Neutrophil (primary cell): ENCODE measurements around the gene SLC22A2.
"Not testable (repeated sequence)": the region's sequence is repeated elsewhere in the genome, so short reads cannot be mapped to it uniquely, and the experiment has no call there.

Source experiments
- H3K27ac ChIP-seq: fragments of 200-600 bp; sonication (generic); 2 replicates; pipeline ENCODE4 v1.5.1; 2016; ENCODE audit warnings: mild to moderate bottlenecking, moderate library complexity
- H3K27me3 ChIP-seq: fragments of 200-600 bp; sonication (generic); 2 replicates; pipeline ENCODE4 v1.6.0; 2016; ENCODE audit warnings: mild to moderate bottlenecking
- H3K36me3 ChIP-seq: fragments of 200-600 bp; sonication (generic); 2 replicates; pipeline ENCODE4 v1.5.1; 2017
- H3K4me1 ChIP-seq, 2 experiments: fragments of 200-600 bp in 1 of 2; sonication (generic) in 1 of 2; 1 replicate in 1 of 2; 2 replicates in 1 of 2; pipeline versions ENCODE4 v1.5.1 to v1.6.1; 2013 to 2016; ENCODE audit warnings: low read depth in 1 of 2, low read length in 1 of 2, mild to moderate bottlenecking in 1 of 2, moderate library complexity in 1 of 2; ENCODE audit not compliant: control insufficient read depth in 1 of 2, insufficient read depth in 1 of 2
- H3K4me3 ChIP-seq, 2 experiments: fragments of 200-600 bp in 1 of 2; sonication (generic) in 1 of 2; 1 replicate in 1 of 2; 2 replicates in 1 of 2; pipeline ENCODE4 v1.5.1; 2013 to 2016; ENCODE audit warnings: low read depth in 1 of 2, low read length in 1 of 2, mild to moderate bottlenecking in 1 of 2, moderate library complexity in 1 of 2
- H3K9me3 ChIP-seq: fragments of 200-600 bp; sonication (generic); 2 replicates; pipeline ENCODE4 v1.5.1; 2016
- TF ChIP-seq, protein P1 (sequence below): fragments of 200-600 bp; sonication (generic); IDR thresholded peaks from 2 replicates; pipeline ENCODE4 v1.5.1; 2016; ENCODE audit warnings: antibody characterized with exemption

SLC22A2 gene

DNA sequence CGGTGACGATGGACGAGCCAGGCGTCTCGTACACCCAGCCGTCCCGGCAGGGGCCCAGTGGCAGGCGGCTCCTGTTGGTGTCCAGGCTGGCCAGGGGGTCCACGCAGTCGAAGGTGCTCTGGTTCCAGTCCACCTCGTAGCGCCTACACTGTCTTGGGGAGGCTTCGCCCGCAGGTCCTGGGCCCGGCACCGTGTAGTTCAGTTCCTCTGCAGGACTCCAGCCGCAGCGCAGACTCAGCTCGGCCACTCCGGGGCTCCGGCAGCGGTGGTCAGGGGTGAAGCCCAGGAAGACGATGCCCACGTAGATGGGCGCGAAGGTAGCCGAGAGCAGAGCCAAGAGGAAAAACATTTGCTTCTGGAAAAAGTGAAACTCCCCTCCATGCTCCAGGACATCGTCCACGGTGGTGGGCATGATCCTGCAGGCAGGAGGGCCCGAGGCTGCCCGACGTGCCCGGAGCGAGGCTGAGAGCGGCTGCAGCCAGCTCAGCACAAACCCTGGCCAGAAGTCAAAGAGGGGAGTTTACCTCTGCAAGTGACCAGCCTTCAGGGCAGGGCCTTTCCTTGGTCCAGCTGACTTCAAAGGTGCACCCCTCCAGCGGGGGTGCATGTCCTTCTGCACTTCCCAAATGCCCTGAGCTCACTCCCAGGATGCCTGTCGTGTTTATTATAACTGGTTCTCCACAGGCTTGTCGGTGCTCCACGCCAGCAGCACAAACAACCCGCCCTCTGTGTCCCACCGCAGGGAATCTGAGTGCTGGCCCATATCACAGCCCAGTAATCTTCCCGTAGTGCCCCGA is at the start of gene SLC22A2:
Gene SLC22A2 (minus strand): TSS at position 476 of the 797 bp plus-strand sequence. CDS start 64 bp downstream, at position 412.
- no peaks in the 10 kb centered on the region for H3K9me3 ChIP-seq

DNA sequence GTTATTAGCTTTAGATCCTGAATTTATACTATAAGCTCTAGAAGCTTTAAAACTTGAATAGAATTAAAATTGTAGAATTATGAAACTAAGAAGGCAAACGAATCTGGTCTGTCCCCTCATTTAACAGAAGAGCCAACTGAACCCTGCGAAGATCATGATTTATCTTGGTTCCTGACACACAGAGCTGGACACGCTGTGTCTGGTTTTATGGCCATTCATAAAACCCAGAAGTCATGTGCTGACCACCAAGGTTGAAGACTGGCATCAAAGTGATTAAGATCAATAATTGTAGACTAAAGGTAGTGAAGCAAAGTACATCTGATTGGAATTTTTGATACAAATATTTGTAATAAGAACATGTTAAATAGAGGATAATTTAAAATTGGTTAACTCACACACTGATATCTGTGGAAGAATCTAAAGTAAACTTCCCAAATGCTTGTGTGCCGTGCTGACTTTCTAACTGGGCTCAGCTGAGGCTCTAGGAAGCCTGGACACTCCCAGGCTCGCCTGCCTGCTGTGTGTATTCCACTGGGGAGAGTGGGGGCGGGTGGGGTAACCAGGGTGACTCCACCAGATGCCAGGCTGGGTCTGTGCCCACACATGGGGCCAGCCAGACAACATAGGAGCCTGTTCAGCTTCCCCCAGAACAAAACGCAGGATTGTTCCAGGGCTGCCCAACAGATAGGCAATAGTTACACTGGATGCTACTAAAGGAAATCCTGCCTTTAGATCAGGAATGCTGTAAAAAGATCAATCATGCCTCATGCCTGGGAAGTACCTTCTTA is 47.5 kb upstream of the SLC22A2 start:
- H3K9me3 ChIP-seq, result no peaks in the 10 kb centered on the region
- H3K27me3 ChIP-seq, result no peaks in the 10 kb centered on the region
- no peaks in the 10 kb centered on the region for H3K4me1 ChIP-seq
- no peak overlapping the region for H3K27ac ChIP-seq
- no peak overlapping the region for H3K4me3 ChIP-seq
- H3K36me3 ChIP-seq, result no peaks in the 10 kb centered on the region
- TF ChIP-seq, protein P1, sequence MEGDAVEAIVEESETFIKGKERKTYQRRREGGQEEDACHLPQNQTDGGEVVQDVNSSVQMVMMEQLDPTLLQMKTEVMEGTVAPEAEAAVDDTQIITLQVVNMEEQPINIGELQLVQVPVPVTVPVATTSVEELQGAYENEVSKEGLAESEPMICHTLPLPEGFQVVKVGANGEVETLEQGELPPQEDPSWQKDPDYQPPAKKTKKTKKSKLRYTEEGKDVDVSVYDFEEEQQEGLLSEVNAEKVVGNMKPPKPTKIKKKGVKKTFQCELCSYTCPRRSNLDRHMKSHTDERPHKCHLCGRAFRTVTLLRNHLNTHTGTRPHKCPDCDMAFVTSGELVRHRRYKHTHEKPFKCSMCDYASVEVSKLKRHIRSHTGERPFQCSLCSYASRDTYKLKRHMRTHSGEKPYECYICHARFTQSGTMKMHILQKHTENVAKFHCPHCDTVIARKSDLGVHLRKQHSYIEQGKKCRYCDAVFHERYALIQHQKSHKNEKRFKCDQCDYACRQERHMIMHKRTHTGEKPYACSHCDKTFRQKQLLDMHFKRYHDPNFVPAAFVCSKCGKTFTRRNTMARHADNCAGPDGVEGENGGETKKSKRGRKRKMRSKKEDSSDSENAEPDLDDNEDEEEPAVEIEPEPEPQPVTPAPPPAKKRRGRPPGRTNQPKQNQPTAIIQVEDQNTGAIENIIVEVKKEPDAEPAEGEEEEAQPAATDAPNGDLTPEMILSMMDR, result no peak

More for the DNA sequence above, at the start of gene SLC22A2:
- Histone ChIP-seq H3K27ac (no peak within 1 kb of the TSS), H3K36me3 (no peaks in the 10 kb centered on the region), H3K4me3 (no peak within 1 kb of the TSS), H3K4me1 (no peaks in the 10 kb centered on the region), H3K27me3 (no peaks in the 10 kb centered on the region)
- TF ChIP-seq, protein P1, result no peak

DNA sequence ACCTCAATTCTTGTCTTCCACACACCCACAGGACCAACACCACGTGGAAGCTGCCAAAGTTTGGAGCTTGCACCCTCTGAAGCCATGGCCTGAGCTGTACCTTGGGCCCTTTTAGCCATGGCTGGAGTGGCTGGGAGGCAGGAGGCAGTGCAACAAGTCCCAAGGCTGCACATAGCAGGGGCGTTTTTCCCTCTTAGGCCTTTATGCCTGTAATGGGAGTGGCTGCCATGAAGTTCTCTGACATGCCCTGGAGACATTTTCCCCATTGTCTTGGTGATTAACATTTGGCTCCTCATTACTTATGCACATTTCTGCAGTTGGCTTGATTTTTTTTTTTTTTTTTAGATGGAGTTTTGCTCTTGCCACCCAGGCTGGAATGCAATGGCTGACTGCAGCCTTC is 45.2 kb upstream of the SLC22A2 start:
- no peaks in the 10 kb centered on the region for H3K36me3 ChIP-seq
- TF ChIP-seq, protein P1, result no peak
- H3K9me3 ChIP-seq, result no peaks in the 10 kb centered on the region
- H3K4me3 ChIP-seq, result no peak overlapping the region
- no peak overlapping the region for H3K27ac ChIP-seq
- no peaks in the 10 kb centered on the region for H3K27me3 ChIP-seq
- no peaks in the 10 kb centered on the region for H3K4me1 ChIP-seq

- not testable (repeated sequence) for H3K4me1 ChIP-seq, H3K4me3 ChIP-seq, H3K27ac ChIP-seq, H3K27me3 ChIP-seq, H3K36me3 ChIP-seq, H3K9me3 ChIP-seq
These were observed 43.9 kb upstream of the SLC22A2 start for GRCh38 chr6:160302431-160303082.

DNA sequence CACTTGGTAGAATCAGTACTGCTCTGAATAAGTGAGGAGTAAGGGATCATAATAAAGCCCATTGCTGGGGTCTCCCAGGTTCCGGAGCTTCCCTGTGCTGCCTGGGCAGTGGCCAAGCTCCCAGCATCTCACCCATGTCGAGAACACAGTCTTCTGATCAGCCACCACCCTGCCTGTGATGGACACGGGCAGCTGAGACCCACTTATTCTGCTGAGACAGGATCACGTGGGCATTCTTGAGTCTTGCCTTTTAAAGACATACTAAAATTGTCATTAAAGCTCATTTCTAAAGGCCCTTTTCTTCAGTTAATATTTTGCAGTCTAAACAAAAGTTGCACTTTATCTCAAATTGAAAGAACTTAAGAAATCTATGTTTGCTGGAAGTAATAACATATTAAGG is 42.7 kb upstream of the SLC22A2 start:
- no peaks in the 10 kb centered on the region for H3K4me1 ChIP-seq
- H3K9me3 ChIP-seq, result no peaks in the 10 kb centered on the region
- TF ChIP-seq, protein P1, result no peak
- no peak overlapping the region for H3K27ac ChIP-seq
- H3K4me3 ChIP-seq, result no peak overlapping the region
- no peaks in the 10 kb centered on the region for H3K36me3 ChIP-seq
- no peaks in the 10 kb centered on the region for H3K27me3 ChIP-seq
